Measurements from ENCODE around the gene NTNG2. TPM values are rescaled to one million over a fixed set of nuclear protein-coding genes. Genes with fewer than 3 reads are reported as not detected.
A peak's percentile ranks its signal among the peaks of the same experiment; 100 is the strongest.

The NTNG2 gene
- total and polyA plus RNA-seq, 2 of the 13 experiments (the other 11 are each of a cell fraction or from before 2014, with no cell fraction given): 0.02 to 0.36 TPM

DNA sequence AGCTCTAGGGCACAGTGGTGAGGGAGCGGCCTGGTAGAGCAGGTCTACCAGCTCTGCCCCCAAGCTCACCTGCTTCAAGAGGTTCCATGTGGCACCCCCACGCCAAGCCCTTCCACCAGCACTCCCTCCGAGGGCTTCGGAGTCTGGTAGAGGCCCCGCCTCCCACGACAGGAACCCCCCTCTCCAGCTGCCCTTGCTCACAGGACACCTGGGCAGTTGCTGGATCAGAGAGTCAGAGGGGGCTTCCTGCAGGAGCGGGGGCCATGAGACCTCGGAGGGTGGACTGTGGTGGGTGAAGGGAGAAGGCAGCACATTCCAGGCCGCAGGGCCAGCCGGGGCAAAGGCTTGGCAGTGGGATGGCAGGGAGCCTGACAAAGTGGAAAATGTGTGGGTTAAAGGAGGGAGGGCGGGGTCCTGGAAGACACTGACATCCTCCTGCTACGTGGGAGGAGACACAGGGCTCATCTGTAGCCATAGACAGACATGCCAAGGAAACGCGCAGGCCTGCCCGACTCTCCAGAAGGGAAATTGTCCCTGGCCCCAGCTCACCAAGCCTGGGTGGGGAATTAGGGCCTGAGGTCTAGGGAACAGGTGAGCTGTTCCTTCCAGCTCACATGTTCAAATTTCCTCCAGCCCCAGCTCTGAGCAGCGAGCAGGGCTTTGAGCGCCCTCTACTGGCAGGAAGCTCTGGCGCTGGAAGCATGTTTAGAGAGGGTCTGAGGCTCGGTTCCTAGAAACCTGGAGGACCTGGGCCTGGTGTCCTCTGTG lies 74.2 kb downstream of the NTNG2 start:
- ChIA-PET POLR2A (no interaction called here), CTCF (ENCODE audit: low intra/inter-chr PET ratio, low total read pairs) (interaction anchor here (0.7 to 1.2 kb wide), 3 partner anchors 17 to 474 kb away, joined by 3 to 12 read pairs (median 5); no protein-coding TSS in a partner anchor)
- H3K4me3 ChIP-seq (replicated peaks in 1 of 3; ENCODE audit: insufficient read depth in 1 of 3, low read depth in 2 of 3, low read length in 3 of 3): no peak overlapping the region
- H3K9ac ChIP-seq (ENCODE audit: insufficient read depth, low read depth, low read length): no peak overlapping the region
- BruUV-seq (replicated peaks): no TSS peak
- peaks cover 11% of the 10 kb centered on the region; the same call in 1 of the 2 replicates for H4K20me1 ChIP-seq (ENCODE audit: insufficient read depth, low read length)
- peaks cover 8 to 68% of the 10 kb centered on the region in 2 experiments; a peak in 4 of 5 replicates for H3K27me3 ChIP-seq (ENCODE audit: control insufficient read depth in 1 of 2, insufficient read depth in 2 of 2, low read length in 2 of 2)
- H3K27ac ChIP-seq (ENCODE audit: extremely low read length, insufficient read depth, low read length): no peak overlapping the region
- 22% methylated on average over 9 of the region's 19 CpGs for WGBS (ENCODE audit: low lambda C conversion rate)
- H3K4me1 ChIP-seq (ENCODE audit: insufficient read depth, low read length): no peaks in the 10 kb centered on the region
- no peak overlapping the region for H2AFZ ChIP-seq (ENCODE audit: low read length)
- no peaks in the 10 kb centered on the region for H3K79me2 ChIP-seq (ENCODE audit: insufficient read depth, low read length)
- DNase-seq (ENCODE audit: low spot score) (peak; percentile 46), ATAC-seq (peak; percentile 51), FAIRE-seq (peak; percentile 42)
- in situ Hi-C loops (cut with HindIII; ENCODE audit: extremely low pct_ligation_motif_present, low pct_unique_long_range_greater_than_20kb) (loop anchor here (25.0 kb wide), 1 partner anchor 649 kb away; no protein-coding TSS in a partner anchor), intact Hi-C loops (cut with micrococcal nuclease; ENCODE audit: unreplicated experiment) (loop anchor here (5.0 kb wide), 2 partner anchors 69 to 171 kb away; partner anchors contain the start of gene TTF1)
- no peak overlapping the region for H3K4me2 ChIP-seq (ENCODE audit: low read depth, low read length)
- H3K9me3 ChIP-seq (ENCODE audit: low read length): no peaks in the 10 kb centered on the region
- H3K36me3 ChIP-seq (replicated peaks in 1 of 2; ENCODE audit: control insufficient read depth in 1 of 2, insufficient read depth in 2 of 2, low read length in 2 of 2): no peaks in the 10 kb centered on the region
- TF ChIP-seq ZNF564 (CRISPR knock-in tag; IDR thresholded peaks at IDR 0.05): no peak
- no peak for TF ChIP-seq ATF7-NPFF (CRISPR knock-in tag; IDR thresholded peaks at IDR 0.05; ENCODE audit: low read depth)
- peak; percentile 16; the same call in 1 of the 2 replicates for TF ChIP-seq ELF3 (CRISPR knock-in tag; IDR thresholded peaks at IDR 0.05)
- TF ChIP-seq ZNF777 (CRISPR knock-in tag; IDR thresholded peaks at IDR 0.05): no peak
- no peak for TF ChIP-seq IKZF5 (CRISPR knock-in tag; IDR thresholded peaks at IDR 0.05)
- peak; percentile 83 for TF ChIP-seq RAD21 (CRISPR knock-in tag; IDR thresholded peaks at IDR 0.05)
- peak; percentile 79 for TF ChIP-seq STAG1 (CRISPR knock-in tag; IDR thresholded peaks at IDR 0.05)
- no peak for TF ChIP-seq ZNF850 (CRISPR knock-in tag; conservative IDR thresholded peaks at IDR 0.05)
- TF ChIP-seq ZNF484 (CRISPR knock-in tag; IDR thresholded peaks at IDR 0.05; ENCODE audit: borderline replicate concordance, low read depth): no peak
- no peak for TF ChIP-seq SCMH1 (CRISPR knock-in tag; IDR thresholded peaks at IDR 0.05; ENCODE audit: borderline replicate concordance)
- TF ChIP-seq ZFP82 (CRISPR knock-in tag; IDR thresholded peaks at IDR 0.05; ENCODE audit: borderline replicate concordance): no peak
- TF ChIP-seq MIER2 (CRISPR knock-in tag; IDR thresholded peaks at IDR 0.05): 0 out of 2 replicates have a peak, but pooled peaks have one; percentile 35
- no peak for TF ChIP-seq ZNF530 (CRISPR knock-in tag; IDR thresholded peaks at IDR 0.05; ENCODE audit: low read depth)
- peak; percentile 92 for TF ChIP-seq CTCF (CRISPR knock-in tag; IDR thresholded peaks at IDR 0.05)
- TF ChIP-seq HDAC1 (CRISPR knock-in tag; IDR thresholded peaks at IDR 0.05): no peak
- TF ChIP-seq NFKBIZ (CRISPR knock-in tag; IDR thresholded peaks at IDR 0.05): no peak
- 0 out of 2 replicates have a peak, but pooled peaks have one; percentile 33 for TF ChIP-seq SALL1 (CRISPR knock-in tag; IDR thresholded peaks at IDR 0.05)
- TF ChIP-seq, protein P1, sequence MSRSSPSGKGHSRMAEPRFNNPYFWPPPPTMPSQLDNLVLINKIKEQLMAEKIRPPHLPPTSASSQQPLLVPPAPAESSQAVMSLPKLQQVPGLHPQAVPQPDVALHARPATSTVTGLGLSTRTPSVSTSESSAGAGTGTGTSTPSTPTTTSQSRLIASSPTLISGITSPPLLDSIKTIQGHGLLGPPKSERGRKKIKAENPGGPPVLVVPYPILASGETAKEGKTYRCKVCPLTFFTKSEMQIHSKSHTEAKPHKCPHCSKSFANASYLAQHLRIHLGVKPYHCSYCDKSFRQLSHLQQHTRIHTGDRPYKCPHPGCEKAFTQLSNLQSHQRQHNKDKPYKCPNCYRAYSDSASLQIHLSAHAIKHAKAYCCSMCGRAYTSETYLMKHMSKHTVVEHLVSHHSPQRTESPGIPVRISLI (CRISPR knock-in tag; IDR thresholded peaks at IDR 0.05; ENCODE audit: borderline replicate concordance): no peak

Data from HepG2 (cell line).